GM20431 (cell line): Measurements from ENCODE around the gene TPRA1.

Source experiments
- in situ Hi-C: fragments of 300-500 bp; cut with MseI, MboI; formaldehyde crosslinking; loops from one replicate; pipeline ENCODE4 v1.15.0; 2020; ENCODE audit warnings: low sequenced_read_pairs; ENCODE audit not compliant: unreplicated experiment

TPRA1 gene

GRCh38 chr3:127570520-127570919 is 20.0 kb downstream of the TPRA1 start:
- in situ Hi-C loops, result no loop called here

- in situ Hi-C loops, result no loop called here
These were observed 21.4 kb downstream of the TPRA1 start for GRCh38 chr3:127569160-127569559.

- in situ Hi-C loops, result no loop called here
These were observed 21.9 kb downstream of the TPRA1 start for GRCh38 chr3:127568586-127568985.

- in situ Hi-C loops, result no loop called here
These were observed 23.7 kb downstream of the TPRA1 start for GRCh38 chr3:127566833-127567232.

GRCh38 chr3:127565711-127566110 is 24.8 kb downstream of the TPRA1 start:
- in situ Hi-C loops, result no loop called here

- in situ Hi-C loops, result no loop called here
These were observed 30.3 kb downstream of the TPRA1 start for GRCh38 chr3:127560051-127560787.

GRCh38 chr3:127556565-127556964 is 34.0 kb downstream of the TPRA1 start:
- in situ Hi-C loops, result no loop called here

GRCh38 chr3:127555108-127555507 is 35.4 kb downstream of the TPRA1 start:
- in situ Hi-C loops, result no loop called here

GRCh38 chr3:127552038-127552437 is 38.5 kb downstream of the TPRA1 start:
- in situ Hi-C loops, result no loop called here

- in situ Hi-C loops, result no loop called here
These were observed 39.4 kb downstream of the TPRA1 start for GRCh38 chr3:127551178-127551577.

GRCh38 chr3:127550468-127551157 is 39.9 kb downstream of the TPRA1 start:
- in situ Hi-C loops, result no loop called here

- in situ Hi-C loops, result loop anchor here (25.0 kb wide), 1 partner anchor 863 kb away; no protein-coding TSS in a partner anchor
These were observed 40.6 kb downstream of the TPRA1 start for GRCh38 chr3:127549826-127550467.

- in situ Hi-C loops, result loop anchor here (25.0 kb wide), 1 partner anchor 861 kb away; no protein-coding TSS in a partner anchor
These were observed 42.5 kb downstream of the TPRA1 start for GRCh38 chr3:127547761-127548605.

- in situ Hi-C loops, result loop anchor here (25.0 kb wide), 1 partner anchor 860 kb away; no protein-coding TSS in a partner anchor
These were observed 43.4 kb downstream of the TPRA1 start for GRCh38 chr3:127546970-127547733.

- in situ Hi-C loops, result loop anchor here (25.0 kb wide), 1 partner anchor 859 kb away; no protein-coding TSS in a partner anchor
These were observed 44.0 kb downstream of the TPRA1 start for GRCh38 chr3:127546554-127546953.

GRCh38 chr3:127545711-127546457 is 44.6 kb downstream of the TPRA1 start:
- in situ Hi-C loops, result loop anchor here (25.0 kb wide), 1 partner anchor 859 kb away; no protein-coding TSS in a partner anchor

GRCh38 chr3:127545216-127545615 is 45.3 kb downstream of the TPRA1 start:
- in situ Hi-C loops, result loop anchor here (25.0 kb wide), 1 partner anchor 858 kb away; no protein-coding TSS in a partner anchor

- in situ Hi-C loops, result loop anchor here (25.0 kb wide), 1 partner anchor 858 kb away; no protein-coding TSS in a partner anchor
These were observed 45.7 kb downstream of the TPRA1 start for GRCh38 chr3:127544803-127545201.
